RWPE2 (cell line): ENCODE results near the gene GK2.

Experiments
- ATAC-seq: fragments of 200-7000 bp; cut with Tn5 transposase; 3 replicates; pipeline ENCODE4 v1.9.1; 2021; ENCODE audit warnings: low read depth
- DNase-seq: peaks from one replicate; pipeline ENCODE4 v3.0.0-alpha.2; 2020; ENCODE audit warnings: low spot score
- H3K27ac ChIP-seq: fragments of 450-650 bp; 2 replicates; pipeline ENCODE4 v1.5.1; 2017; ENCODE audit warnings: mild to moderate bottlenecking; ENCODE audit not compliant: poor library complexity, severe bottlenecking
- H3K27me3 ChIP-seq: fragments of 250-450 bp; sonication (Bioruptor Pico); 2 replicates; pipeline ENCODE4 v1.5.1; 2021; ENCODE audit warnings: mild to moderate bottlenecking, moderate library complexity; ENCODE audit not compliant: insufficient read depth, poor library complexity, severe bottlenecking
- H3K36me3 ChIP-seq: fragments of 250-450 bp; sonication (Bioruptor Pico); 2 replicates; pipeline ENCODE4 v1.5.1; 2020; ENCODE audit warnings: low read depth, mild to moderate bottlenecking, moderate library complexity
- H3K4me1 ChIP-seq: fragments of 250-450 bp; sonication (Bioruptor Pico); 2 replicates; pipeline ENCODE4 v1.5.1; 2021; ENCODE audit warnings: mild to moderate bottlenecking, moderate library complexity; ENCODE audit not compliant: insufficient read depth, poor library complexity, severe bottlenecking
- H3K4me3 ChIP-seq: fragments of 250-450 bp; sonication (Bioruptor Pico); 2 replicates; pipeline ENCODE4 v1.5.1; 2021; ENCODE audit warnings: mild to moderate bottlenecking, moderate library complexity; ENCODE audit not compliant: severe bottlenecking
- H3K9me3 ChIP-seq: fragments of 250-450 bp; sonication (Bioruptor Pico); 2 replicates; pipeline ENCODE4 v1.5.1; 2021; ENCODE audit warnings: mild to moderate bottlenecking, moderate library complexity; ENCODE audit not compliant: severe bottlenecking
- CTCF ChIP-seq: fragments of 450-650 bp; IDR thresholded peaks from one replicate; pipeline ENCODE4 v1.5.1; 2017; ENCODE audit warnings: mild to moderate bottlenecking, moderate library complexity; ENCODE audit not compliant: poor library complexity, severe bottlenecking

The GK2 gene

GRCh38 chr4:79404666-79405065 lies 3.4 kb downstream of the GK2 start:
- Histone ChIP-seq H3K36me3 (no peaks in the 10 kb centered on the region), H3K27me3 (no peaks in the 10 kb centered on the region), H3K4me1 (no peaks in the 10 kb centered on the region), H3K4me3 (no peak overlapping the region), H3K9me3 (no peaks in the 10 kb centered on the region), H3K27ac (no peak overlapping the region)
- ATAC-seq (no peak), DNase-seq (no peak)
- no peak for TF ChIP-seq CTCF

GRCh38 chr4:79403356-79403755 lies 4.7 kb downstream of the GK2 start:
- no peaks in the 10 kb centered on the region for H3K27me3 ChIP-seq
- no peak overlapping the region for H3K4me3 ChIP-seq
- TF ChIP-seq CTCF: no peak
- ATAC-seq: no peak
- no peaks in the 10 kb centered on the region for H3K4me1 ChIP-seq
- H3K9me3 ChIP-seq: no peaks in the 10 kb centered on the region
- no peaks in the 10 kb centered on the region for H3K36me3 ChIP-seq
- no peak overlapping the region for H3K27ac ChIP-seq
- DNase-seq: no peak

- no peak for ATAC-seq
Observed at GRCh38 chr4:79402332-79402851, 5.6 kb downstream of the GK2 start.

GRCh38 chr4:79399076-79399475 lies 9.0 kb downstream of the GK2 start:
- no peak overlapping the region for H3K4me3 ChIP-seq
- H3K4me1 ChIP-seq: no peaks in the 10 kb centered on the region
- no peaks in the 10 kb centered on the region for H3K36me3 ChIP-seq
- H3K27me3 ChIP-seq: no peaks in the 10 kb centered on the region
- DNase-seq (no peak), ATAC-seq (no peak)
- H3K9me3 ChIP-seq: no peaks in the 10 kb centered on the region
- H3K27ac ChIP-seq: no peak overlapping the region
- TF ChIP-seq CTCF: no peak

More at GRCh38 chr4:79402332-79402851, 5.6 kb downstream of the GK2 start:
- no peaks in the 10 kb centered on the region for H3K9me3 ChIP-seq
- no peaks in the 10 kb centered on the region for H3K36me3 ChIP-seq
- H3K4me3 ChIP-seq: no peak overlapping the region
- H3K27me3 ChIP-seq: no peaks in the 10 kb centered on the region
- no peaks in the 10 kb centered on the region for H3K4me1 ChIP-seq
- no peak overlapping the region for H3K27ac ChIP-seq
- TF ChIP-seq CTCF: no peak
- DNase-seq: no peak

GRCh38 chr4:79397951-79398350 lies 10.1 kb downstream of the GK2 start:
- DNase-seq: no peak
- TF ChIP-seq CTCF: no peak
- H3K27ac ChIP-seq: no peak overlapping the region
- H3K4me3 ChIP-seq: no peak overlapping the region
- H3K36me3 ChIP-seq: no peaks in the 10 kb centered on the region
- no peak for ATAC-seq
- no peaks in the 10 kb centered on the region for H3K27me3 ChIP-seq
- H3K4me1 ChIP-seq: no peaks in the 10 kb centered on the region
- no peaks in the 10 kb centered on the region for H3K9me3 ChIP-seq
